Measurements from ENCODE around the gene EGFL8.

EGFL8 gene

GRCh38 chr6:32167761-32168262 is 3.4 kb downstream of the EGFL8 start:
- DNase-seq (ENCODE audit: low spot score), result no peak

- no peak for DNase-seq (ENCODE audit: low spot score)
Measured at GRCh38 chr6:32168350-32168749, 4.0 kb downstream of the EGFL8 start.

GRCh38 chr6:32168807-32169591 is 4.6 kb downstream of the EGFL8 start:
- no peak for DNase-seq (ENCODE audit: low spot score)

- no peak for DNase-seq (ENCODE audit: low spot score)
Measured at GRCh38 chr6:32170294-32170693, 5.9 kb downstream of the EGFL8 start.

- DNase-seq (ENCODE audit: low spot score), result no peak
Measured at GRCh38 chr6:32171234-32171633, 6.8 kb downstream of the EGFL8 start.

- no peak for DNase-seq (ENCODE audit: low spot score)
Measured at GRCh38 chr6:32173051-32173727, 8.8 kb downstream of the EGFL8 start.

- DNase-seq (ENCODE audit: low spot score), result no peak
Measured at GRCh38 chr6:32174416-32174815, 10.0 kb downstream of the EGFL8 start.

GRCh38 chr6:32175322-32175710 is 10.9 kb downstream of the EGFL8 start:
- no peak for DNase-seq (ENCODE audit: low spot score)

GRCh38 chr6:32175711-32176475 is 11.5 kb downstream of the EGFL8 start, which contains the start of gene AGPAT1:
Gene AGPAT1, minus strand, starts transcription at chr6:32176084. Its CDS starts 4,588 bp downstream, at chr6:32171496.
- peak; percentile 97 for DNase-seq (ENCODE audit: low spot score)

GRCh38 chr6:32176476-32177182 is 12.2 kb downstream of the EGFL8 start:
- no peak for DNase-seq (ENCODE audit: low spot score)

GRCh38 chr6:32177183-32177787 is 12.9 kb downstream of the EGFL8 start:
- DNase-seq (ENCODE audit: low spot score), result peak; percentile 47

- peak; percentile 99 for DNase-seq (ENCODE audit: low spot score)
Measured at GRCh38 chr6:32177788-32178546, 13.6 kb downstream of the EGFL8 start, which contains the start of gene RNF5. Gene RNF5, plus strand, starts transcription at chr6:32178405. Its CDS starts 107 bp downstream, at chr6:32178512.

GRCh38 chr6:32178547-32179440 is 14.4 kb downstream of the EGFL8 start:
- DNase-seq (ENCODE audit: low spot score), result no peak

- no peak for DNase-seq (ENCODE audit: low spot score)
Measured at GRCh38 chr6:32179766-32180405, 15.5 kb downstream of the EGFL8 start.

GRCh38 chr6:32181148-32181702 is 16.8 kb downstream of the EGFL8 start:
- no peak for DNase-seq (ENCODE audit: low spot score)

- DNase-seq (ENCODE audit: low spot score), result no peak
Measured at GRCh38 chr6:32181915-32182529, 17.6 kb downstream of the EGFL8 start.

GRCh38 chr6:32182555-32182981 is 18.2 kb downstream of the EGFL8 start:
- no peak for DNase-seq (ENCODE audit: low spot score)

- no peak for DNase-seq (ENCODE audit: low spot score)
Measured at GRCh38 chr6:32183030-32183429, 18.6 kb downstream of the EGFL8 start.
